ENCODE data around the gene UFD1.

The UFD1 gene

DNA sequence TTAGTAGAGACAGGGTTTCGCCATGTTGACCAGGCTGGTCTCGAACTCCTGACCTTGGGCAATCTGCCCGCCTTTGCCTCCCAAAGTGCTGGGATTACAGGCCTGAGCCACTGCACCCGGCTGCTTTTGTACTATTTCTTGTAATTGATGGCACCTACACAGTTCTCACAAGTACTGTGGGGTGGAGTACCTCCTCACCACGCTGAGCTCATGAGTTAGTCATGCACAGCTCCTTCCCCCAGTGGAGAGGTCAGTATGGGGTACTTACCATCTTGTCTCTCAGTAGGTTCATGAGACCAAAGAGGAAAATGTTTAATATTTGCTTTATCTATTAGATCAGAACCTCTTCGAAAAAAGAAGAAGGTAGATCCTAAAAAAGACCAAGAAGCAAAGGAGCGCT is 44.6 kb downstream of the UFD1 start:
- peaks cover 24% of the 10 kb centered on the region for H3K36me3 ChIP-seq (replicated peaks; ENCODE audit: low read depth, low read length)
- H2AFZ ChIP-seq (ENCODE audit: low read depth, low read length): no peak overlapping the region
- no peak for TF ChIP-seq EZH2phosphoT487 (IDR thresholded peaks at IDR 0.05; ENCODE audit: low read depth)
- TF ChIP-seq, protein P1, sequence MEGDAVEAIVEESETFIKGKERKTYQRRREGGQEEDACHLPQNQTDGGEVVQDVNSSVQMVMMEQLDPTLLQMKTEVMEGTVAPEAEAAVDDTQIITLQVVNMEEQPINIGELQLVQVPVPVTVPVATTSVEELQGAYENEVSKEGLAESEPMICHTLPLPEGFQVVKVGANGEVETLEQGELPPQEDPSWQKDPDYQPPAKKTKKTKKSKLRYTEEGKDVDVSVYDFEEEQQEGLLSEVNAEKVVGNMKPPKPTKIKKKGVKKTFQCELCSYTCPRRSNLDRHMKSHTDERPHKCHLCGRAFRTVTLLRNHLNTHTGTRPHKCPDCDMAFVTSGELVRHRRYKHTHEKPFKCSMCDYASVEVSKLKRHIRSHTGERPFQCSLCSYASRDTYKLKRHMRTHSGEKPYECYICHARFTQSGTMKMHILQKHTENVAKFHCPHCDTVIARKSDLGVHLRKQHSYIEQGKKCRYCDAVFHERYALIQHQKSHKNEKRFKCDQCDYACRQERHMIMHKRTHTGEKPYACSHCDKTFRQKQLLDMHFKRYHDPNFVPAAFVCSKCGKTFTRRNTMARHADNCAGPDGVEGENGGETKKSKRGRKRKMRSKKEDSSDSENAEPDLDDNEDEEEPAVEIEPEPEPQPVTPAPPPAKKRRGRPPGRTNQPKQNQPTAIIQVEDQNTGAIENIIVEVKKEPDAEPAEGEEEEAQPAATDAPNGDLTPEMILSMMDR (IDR thresholded peaks at IDR 0.05; ENCODE audit: low read depth, low read length): no peak
- H3K4me1 ChIP-seq (ENCODE audit: low read length): peaks cover 25% of the 10 kb centered on the region
- H3K9me3 ChIP-seq (ENCODE audit: insufficient read depth, low read length): no peaks in the 10 kb centered on the region
- H4K20me1 ChIP-seq (ENCODE audit: insufficient read depth, low read length): peaks cover 15% of the 10 kb centered on the region
- no peak overlapping the region for H3K27ac ChIP-seq (ENCODE audit: low read length)
- no peaks in the 10 kb centered on the region for H3K27me3 ChIP-seq (ENCODE audit: low read depth, low read length)
- H3K9ac ChIP-seq (ENCODE audit: low read length): no peak overlapping the region
- no peak overlapping the region for H3K4me3 ChIP-seq (ENCODE audit: low read length)
- H3K4me2 ChIP-seq (ENCODE audit: low read length): no peak overlapping the region
- peaks cover 40% of the 10 kb centered on the region for H3K79me2 ChIP-seq (ENCODE audit: low read length)

DNA sequence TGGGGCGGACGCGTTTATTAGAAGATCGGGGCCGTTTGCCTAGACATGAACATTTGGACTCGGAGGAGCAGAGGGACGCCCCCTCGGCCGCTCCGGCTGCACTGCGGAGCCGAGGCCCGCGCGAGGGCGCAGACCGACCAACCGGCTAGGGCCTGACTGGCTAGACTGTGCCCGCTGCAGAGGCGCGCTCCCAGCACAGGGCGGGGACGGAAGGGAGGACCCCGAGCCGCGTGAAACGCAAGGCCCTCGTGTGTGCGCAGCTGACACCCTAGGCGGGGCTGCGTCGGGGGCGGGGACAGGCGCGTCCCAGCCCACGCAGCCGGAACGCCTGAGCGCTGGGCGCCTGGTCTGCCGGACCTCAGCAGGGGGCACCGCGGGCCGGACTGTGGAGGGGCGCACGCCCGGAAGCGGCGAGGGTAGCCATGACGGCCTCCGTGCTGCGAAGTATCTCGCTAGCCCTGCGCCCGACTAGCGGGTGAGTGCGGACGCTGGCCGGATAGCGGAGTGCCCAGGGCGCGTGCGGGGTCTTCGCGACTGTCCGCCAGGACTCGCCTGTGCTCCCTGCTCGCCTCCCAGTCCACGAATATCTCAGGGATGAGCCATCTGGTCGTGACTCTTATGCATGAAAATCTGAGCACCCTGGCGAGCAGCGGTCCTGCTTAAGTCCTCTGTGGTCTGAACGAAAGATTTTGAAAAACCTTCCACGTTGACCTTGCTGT is 46.7 kb downstream of the UFD1 start, which contains the start of gene MRPL40:
Gene MRPL40 (plus strand): TSS at position 413 of the 719 bp plus-strand sequence. CDS start 10 bp downstream, at position 423.
- no peaks in the 10 kb centered on the region for H3K9me3 ChIP-seq (ENCODE audit: insufficient read depth, low read length)
- H3K4me2 ChIP-seq (ENCODE audit: low read length): peak within 1 kb of the TSS; percentile 78
- TF ChIP-seq, protein P1 (IDR thresholded peaks at IDR 0.05; ENCODE audit: low read depth, low read length): no peak
- no peak for TF ChIP-seq EZH2phosphoT487 (IDR thresholded peaks at IDR 0.05; ENCODE audit: low read depth)
- H3K4me1 ChIP-seq (ENCODE audit: low read length): peaks cover 25% of the 10 kb centered on the region
- H3K36me3 ChIP-seq (replicated peaks; ENCODE audit: low read depth, low read length): peaks cover 19% of the 10 kb centered on the region
- H3K27ac ChIP-seq (ENCODE audit: low read length): peak within 1 kb of the TSS; percentile 90
- H3K79me2 ChIP-seq (ENCODE audit: low read length): peaks cover 61% of the 10 kb centered on the region
- peak within 1 kb of the TSS; percentile 64 for H2AFZ ChIP-seq (ENCODE audit: low read depth, low read length)
- H3K4me3 ChIP-seq (ENCODE audit: low read length): peak within 1 kb of the TSS; percentile 93
- peaks cover 30% of the 10 kb centered on the region for H4K20me1 ChIP-seq (ENCODE audit: insufficient read depth, low read length)
- no peaks in the 10 kb centered on the region for H3K27me3 ChIP-seq (ENCODE audit: low read depth, low read length)
- peak within 1 kb of the TSS; percentile 99 for H3K9ac ChIP-seq (ENCODE audit: low read length)

DNA sequence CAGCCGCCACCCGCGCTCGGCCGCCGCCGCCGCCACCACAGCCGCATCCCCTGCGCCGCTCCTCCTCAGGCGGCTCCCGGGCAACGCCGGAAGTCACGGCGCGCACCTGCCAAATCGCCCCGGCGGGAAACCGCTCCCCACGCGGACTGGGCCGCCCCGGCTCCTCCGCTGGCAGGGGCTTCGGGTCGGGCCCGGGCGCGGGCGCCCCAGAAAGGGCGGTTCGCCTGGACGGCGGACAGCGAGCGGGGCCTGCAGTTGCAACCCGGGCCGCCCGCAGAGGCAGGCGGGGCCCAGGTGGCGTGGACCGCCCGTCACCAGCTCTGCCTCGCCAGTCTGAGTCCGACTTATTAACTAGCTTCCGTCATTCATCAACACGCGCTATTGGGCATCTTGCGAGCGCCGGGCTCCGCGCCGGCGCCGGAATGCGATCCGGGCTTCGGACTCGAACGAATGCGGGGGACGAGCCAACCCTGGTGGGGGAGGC is 47.3 kb downstream of the UFD1 start, which contains the start of gene HIRA:
Gene HIRA (minus strand): TSS at position 85 of the 484 bp plus-strand sequence. CDS start 257 bp downstream, outside the sequence.
- peaks cover 36% of the 10 kb centered on the region for H4K20me1 ChIP-seq (ENCODE audit: insufficient read depth, low read length)

More for the DNA sequence above, 47.3 kb downstream of the UFD1 start, which contains the start of gene HIRA:
- TF ChIP-seq, protein P1 (IDR thresholded peaks at IDR 0.05; ENCODE audit: low read depth, low read length): no peak
- TF ChIP-seq EZH2phosphoT487 (IDR thresholded peaks at IDR 0.05; ENCODE audit: low read depth): no peak
- H3K4me1 ChIP-seq (ENCODE audit: low read length): peaks cover 25% of the 10 kb centered on the region
- H3K79me2 ChIP-seq (ENCODE audit: low read length): peaks cover 64% of the 10 kb centered on the region
- peak within 1 kb of the TSS; percentile 90 for H3K27ac ChIP-seq (ENCODE audit: low read length)
- H2AFZ ChIP-seq (ENCODE audit: low read depth, low read length): peak within 1 kb of the TSS; percentile 64
- H3K9me3 ChIP-seq (ENCODE audit: insufficient read depth, low read length): no peaks in the 10 kb centered on the region
- H3K9ac ChIP-seq (ENCODE audit: low read length): peak within 1 kb of the TSS; percentile 99
- peak within 1 kb of the TSS; percentile 93 for H3K4me3 ChIP-seq (ENCODE audit: low read length)
- H3K4me2 ChIP-seq (ENCODE audit: low read length): peak within 1 kb of the TSS; percentile 99
- no peaks in the 10 kb centered on the region for H3K27me3 ChIP-seq (ENCODE audit: low read depth, low read length)
- H3K36me3 ChIP-seq (replicated peaks; ENCODE audit: low read depth, low read length): peaks cover 23% of the 10 kb centered on the region
